K562 (cell line): Measurements from ENCODE around the gene LDLRAD3. TPM values are rescaled to one million over a fixed set of nuclear protein-coding genes. Genes with fewer than 3 reads are reported as not detected.
A peak's percentile ranks its signal among the peaks of the same experiment; 100 is the strongest.

ENCODE experiments used
- ATAC-seq: fragments of 200-7000 bp; cut with Tn5 transposase; 3 replicates; pipeline ENCODE4 v1.9.1; 2020; ENCODE audit warnings: moderate library complexity
- BruUV-seq: library from RNA; stranded (reverse); fragments of 400-500 nt; replicated peaks from 2 replicates; lab custom pipeline; 2021; lab: Mats Ljungman, UMichigan
- CTCF ChIA-PET: fragments of 300-600 bp; formaldehyde crosslinking; extraction: SDS; loops from one replicate; lab custom pipeline; 2021; ENCODE audit warnings: low intra/inter-chr PET ratio; lab: Yijun Ruan, JAX
- POLR2A ChIA-PET: fragments of 300-600, 350-650 bp; sonication (Branson Sonifier 250); formaldehyde crosslinking; extraction: SDS; loops from one replicate; lab custom pipeline; 2021; ENCODE audit warnings: antibody characterized with exemption, inconsistent platforms; lab: Yijun Ruan, JAX
- DNase-seq, 4 experiments: peaks; one replicate each; pipeline versions ENCODE4 v3.0.0 to v3.0.0-alpha.2; 2011 to 2018; ENCODE audit warnings: low spot score in 3 of 4, mixed read lengths in 3 of 4; ENCODE audit errors: extremely low read depth in 1 of 4
- FAIRE-seq: peaks from 2 replicates; lab custom pipeline; 2011; peaks lifted over from hg19 to GRCh38; lab: Jason Lieb, UNC
- H2AFZ ChIP-seq: 2 replicates; pipeline ENCODE4 v1.6.0; 2011; ENCODE audit warnings: low read depth, low read length, control low read depth, inconsistent platforms
- H3K27ac ChIP-seq: fragments of 200-600 bp; 3 replicates; pipeline ENCODE4 v1.8.0; 2011; ENCODE audit warnings: low read depth, mild to moderate bottlenecking, control low read depth, inconsistent platforms, low read length, moderate library complexity, mixed read lengths; ENCODE audit errors: extremely low read depth
- H3K27me3 ChIP-seq, 2 experiments: fragments of 300-600 bp in 1 of 2; 2 replicates in 1 of 2; 3 replicates in 1 of 2; pipeline versions ENCODE4 v1.6.0 to v1.8.0; 2011; ENCODE audit warnings: inconsistent platforms in 2 of 2, low read length in 2 of 2, mild to moderate bottlenecking in 1 of 2, mixed read lengths in 1 of 2, moderate library complexity in 1 of 2; ENCODE audit not compliant: control insufficient read depth in 2 of 2, insufficient read depth in 2 of 2
- H3K36me3 ChIP-seq: fragments of 300-600 bp; 3 replicates; pipeline ENCODE4 v1.8.0; 2011; ENCODE audit warnings: mild to moderate bottlenecking, low read length, inconsistent platforms; ENCODE audit not compliant: control insufficient read depth, insufficient read depth
- H3K4me1 ChIP-seq, 2 experiments: fragments of 200-600 bp in 1 of 2; replicated peaks in 1 of 2; 2 replicates in 1 of 2; 3 replicates in 1 of 2; pipeline versions ENCODE4 v1.5.1 to v1.8.0; 2011; ENCODE audit warnings: inconsistent platforms in 2 of 2, low read length in 2 of 2, mild to moderate bottlenecking in 1 of 2, mixed read lengths in 1 of 2, moderate library complexity in 1 of 2; ENCODE audit not compliant: control insufficient read depth in 2 of 2, insufficient read depth in 2 of 2
- H3K4me2 ChIP-seq: 2 replicates; pipeline ENCODE4 v1.6.1; 2011; ENCODE audit warnings: low read length, control low read depth, inconsistent platforms, mixed read lengths; ENCODE audit not compliant: insufficient read depth
- H3K4me3 ChIP-seq: fragments of 200-600 bp; sonication (generic), shearing (Covaris generic); 2 replicates; pipeline ENCODE4 v1.5.1; 2016; ENCODE audit warnings: control low read depth, inconsistent platforms
- H3K79me2 ChIP-seq: fragments of 200-600 bp; 3 replicates; pipeline ENCODE4 v1.8.0; 2011; ENCODE audit warnings: low read length, inconsistent platforms; ENCODE audit not compliant: control insufficient read depth, insufficient read depth
- H3K9ac ChIP-seq, 2 experiments: 2 replicates each; pipeline versions ENCODE4 v1.6.0 to v1.6.1; 2011; ENCODE audit warnings: low read depth in 2 of 2, low read length in 2 of 2, control low read depth in 1 of 2, inconsistent platforms in 1 of 2, mild to moderate bottlenecking in 1 of 2, mixed read lengths in 1 of 2; ENCODE audit not compliant: insufficient read depth in 1 of 2
- H3K9me1 ChIP-seq: one replicate; pipeline ENCODE4 v1.6.0; 2011; ENCODE audit warnings: inconsistent platforms, mild to moderate bottlenecking, low read length, moderate library complexity; ENCODE audit not compliant: control insufficient read depth, insufficient read depth
- H3K9me3 ChIP-seq: replicated peaks from 2 replicates; pipeline ENCODE4 v1.5.1; 2011; ENCODE audit warnings: low read depth, low read length, inconsistent platforms; ENCODE audit not compliant: control insufficient read depth, insufficient read depth
- H4K20me1 ChIP-seq: replicated peaks from 2 replicates; pipeline ENCODE4 v1.6.1; 2011; ENCODE audit warnings: low read length, inconsistent platforms, mixed read lengths; ENCODE audit not compliant: control insufficient read depth, insufficient read depth
- CBFA2T2 ChIP-seq: fragments of 450-650 bp; conservative IDR thresholded peaks from 2 replicates; pipeline ENCODE4 v1.6.1; 2017; ENCODE audit warnings: mild to moderate bottlenecking
- CTBP1 ChIP-seq: fragments of 450-650 bp; IDR thresholded peaks from 2 replicates; pipeline ENCODE4 v1.6.1; 2016; ENCODE audit warnings: borderline replicate concordance
- HDAC1 ChIP-seq, 2 experiments: fragments of 450-650 bp; IDR thresholded peaks; 2 replicates each; pipeline ENCODE4 v1.6.1; 2016 to 2017; ENCODE audit warnings: inconsistent platforms in 1 of 2, mild to moderate bottlenecking in 1 of 2, moderate library complexity in 1 of 2
- HMGN3 ChIP-seq: IDR thresholded peaks from 2 replicates; pipeline ENCODE4 v1.6.1; 2011; ENCODE audit warnings: borderline replicate concordance, low read depth, mild to moderate bottlenecking, mixed read lengths, low read length; ENCODE audit not compliant: insufficient read length; ENCODE audit errors: extremely low read depth
- MTA2 ChIP-seq: fragments of 450-650 bp; IDR thresholded peaks from 2 replicates; pipeline ENCODE4 v1.6.1; 2016; ENCODE audit warnings: low read depth
- PURB ChIP-seq: sonication (generic); formaldehyde crosslinking; IDR thresholded peaks from 2 replicates; pipeline ENCODE4 v1.9.0; 2021; ENCODE audit warnings: low read depth, mild to moderate bottlenecking, missing genetic modification reagents
- SMARCA4 ChIP-seq: fragments of 450-650 bp; IDR thresholded peaks from 2 replicates; pipeline ENCODE4 v1.6.1; 2016
- STAT5A ChIP-seq: IDR thresholded peaks from 2 replicates; pipeline ENCODE4 v1.6.1; 2012; ENCODE audit warnings: low read length, inconsistent platforms, borderline replicate concordance
- TRIM24 ChIP-seq, 2 experiments: fragments of 450-650 bp; IDR thresholded peaks; 2 replicates each; pipeline ENCODE4 v1.6.1; 2016
- ZKSCAN8 ChIP-seq: fragments of 200-800 bp; sonication (Bioruptor generic); IDR thresholded peaks from 2 replicates; pipeline ENCODE4 v1.6.1; 2016; ENCODE audit warnings: missing genetic modification characterization, missing compliant biosample characterization
- ZNF133 ChIP-seq: fragments of 250-450 bp; sonication (Bioruptor Pico); IDR thresholded peaks from 2 replicates; pipeline ENCODE4 v1.4.0; 2020; ENCODE audit warnings: mild to moderate bottlenecking
- ZNF146 ChIP-seq: IDR thresholded peaks from one replicate; pipeline ENCODE4 v1.6.1; 2018; ENCODE audit warnings: missing compliant biosample characterization; ENCODE audit not compliant: unreplicated experiment
- ZNF75A ChIP-seq: fragments of 450-650 bp; formaldehyde crosslinking; IDR thresholded peaks from 2 replicates; pipeline ENCODE4 v1.4.0; 2020; ENCODE audit warnings: mild to moderate bottlenecking
- ZNF780A ChIP-seq: fragments of 250-450 bp; sonication (Bioruptor Pico); IDR thresholded peaks from 2 replicates; pipeline ENCODE4 v1.5.0; 2021; ENCODE audit warnings: mild to moderate bottlenecking
- WGBS: fragments of 100-300 bp; shearing (Covaris generic); methylation state at CpG from one replicate; pipeline ENCODE4 v1.1.6; 2016; ENCODE audit warnings: low coverage, mixed read lengths; ENCODE audit not compliant: insufficient coverage; ENCODE audit errors: missing lambda C conversion rate; 5-methylcytosine and 5-hydroxymethylcytosine counted together
- in situ Hi-C: fragments of 300-500 bp; cut with MboI; formaldehyde crosslinking; loops from 4 replicates; pipeline ENCODE4 v1.15.0; 2018; ENCODE audit warnings: inconsistent platforms, mixed read lengths
- intact Hi-C: fragments of 100-400 bp; cut with micrococcal nuclease; formaldehyde crosslinking; loops from 2 replicates; pipeline ENCODE4 v1.14.2; 2022
- polyA plus RNA-seq, 8 experiments: library from polyadenylated mRNA; depleted of rRNA in 4 of 8; stranded (reverse) in 5 of 8; unstranded in 3 of 8; fragments of >200 nt; fragmentation: Nextera tagmentation in 2 of 8; fragmentation: Illumina TruSeq in 1 of 8; extraction: Ambion mirVana in 2 of 8; extraction: Trizol in 1 of 8; gene quantifications; 2 replicates each; pipeline versions ENCODE4 v1.2.1 to v1.2.3, GENCODE V29; 2011 to 2014; ENCODE audit warnings: inconsistent platforms in 1 of 8, missing spikeins in 1 of 8
- total RNA-seq, 7 experiments: library from RNA; depleted of rRNA in 6 of 7; stranded (reverse); fragments of >200 nt in 6 of 7; fragmentation: Illumina TruSeq in 2 of 7; extraction: Trizol in 2 of 7; gene quantifications; 2 replicates each; pipeline versions ENCODE4 v1.2.1 to v1.2.3, GENCODE V29; 2011 to 2021; ENCODE audit warnings: low replicate concordance in 1 of 7
- TF ChIP-seq, protein P1 (sequence below): sonication (generic); formaldehyde crosslinking; IDR thresholded peaks from 2 replicates; pipeline ENCODE4 v1.8.0; 2023; ENCODE audit warnings: mild to moderate bottlenecking, missing genetic modification reagents
- TF ChIP-seq, protein P2 (sequence below), 2 experiments: fragments of 450-650 bp; conservative IDR thresholded peaks; 2 replicates each; pipeline ENCODE4 v1.6.1; 2017; ENCODE audit warnings: mild to moderate bottlenecking in 2 of 2, moderate library complexity in 2 of 2

LDLRAD3 gene
- total and polyA plus RNA-seq, 9 of the 15 experiments (the other 6 are each of a cell fraction or from before 2014, with no cell fraction given): 0.73 to 7.2 (median 3.5) TPM

DNA sequence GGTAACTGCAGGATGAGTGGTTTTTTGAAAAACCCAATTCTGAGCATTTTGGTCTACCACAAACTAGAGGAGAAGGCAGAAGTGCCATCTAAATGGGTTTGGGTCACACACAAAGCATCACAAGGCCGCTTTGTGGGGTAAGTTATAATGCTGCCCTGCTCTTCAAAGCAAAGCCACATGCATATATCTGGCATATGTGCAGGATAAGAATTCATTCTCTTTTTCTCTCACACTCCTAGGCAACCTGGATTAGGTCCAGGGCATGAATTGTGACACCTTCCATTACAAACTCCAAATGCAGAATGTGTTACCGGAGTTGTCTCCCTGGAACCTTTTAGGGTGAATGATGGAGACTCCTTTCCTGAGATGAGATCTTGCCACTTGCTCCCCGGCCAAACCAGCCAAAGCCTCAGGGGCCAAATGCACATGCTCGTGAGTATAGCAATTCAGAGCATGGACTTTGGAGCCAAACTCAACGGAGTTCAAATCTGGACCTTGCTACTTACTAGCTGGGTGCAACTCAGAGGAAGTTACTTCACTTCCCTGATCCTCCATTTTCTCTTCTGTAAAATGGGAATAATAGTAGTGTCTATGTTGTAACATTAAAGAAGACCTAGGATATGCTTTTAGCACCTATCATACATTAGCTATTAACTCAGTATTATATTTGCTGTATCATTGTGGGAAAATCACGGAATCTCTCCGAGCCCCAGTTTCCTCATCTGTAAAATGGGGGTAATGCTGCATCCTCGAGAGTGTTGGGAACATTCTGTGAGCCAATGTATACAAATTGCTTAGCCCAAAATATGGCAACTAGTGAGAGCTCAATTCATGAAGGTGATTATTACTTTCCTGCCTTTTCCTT lies 248.8 kb downstream of the LDLRAD3 start (continued):
- no peak for TF ChIP-seq ZNF75A (CRISPR knock-in tag)
- TF ChIP-seq, protein P1, sequence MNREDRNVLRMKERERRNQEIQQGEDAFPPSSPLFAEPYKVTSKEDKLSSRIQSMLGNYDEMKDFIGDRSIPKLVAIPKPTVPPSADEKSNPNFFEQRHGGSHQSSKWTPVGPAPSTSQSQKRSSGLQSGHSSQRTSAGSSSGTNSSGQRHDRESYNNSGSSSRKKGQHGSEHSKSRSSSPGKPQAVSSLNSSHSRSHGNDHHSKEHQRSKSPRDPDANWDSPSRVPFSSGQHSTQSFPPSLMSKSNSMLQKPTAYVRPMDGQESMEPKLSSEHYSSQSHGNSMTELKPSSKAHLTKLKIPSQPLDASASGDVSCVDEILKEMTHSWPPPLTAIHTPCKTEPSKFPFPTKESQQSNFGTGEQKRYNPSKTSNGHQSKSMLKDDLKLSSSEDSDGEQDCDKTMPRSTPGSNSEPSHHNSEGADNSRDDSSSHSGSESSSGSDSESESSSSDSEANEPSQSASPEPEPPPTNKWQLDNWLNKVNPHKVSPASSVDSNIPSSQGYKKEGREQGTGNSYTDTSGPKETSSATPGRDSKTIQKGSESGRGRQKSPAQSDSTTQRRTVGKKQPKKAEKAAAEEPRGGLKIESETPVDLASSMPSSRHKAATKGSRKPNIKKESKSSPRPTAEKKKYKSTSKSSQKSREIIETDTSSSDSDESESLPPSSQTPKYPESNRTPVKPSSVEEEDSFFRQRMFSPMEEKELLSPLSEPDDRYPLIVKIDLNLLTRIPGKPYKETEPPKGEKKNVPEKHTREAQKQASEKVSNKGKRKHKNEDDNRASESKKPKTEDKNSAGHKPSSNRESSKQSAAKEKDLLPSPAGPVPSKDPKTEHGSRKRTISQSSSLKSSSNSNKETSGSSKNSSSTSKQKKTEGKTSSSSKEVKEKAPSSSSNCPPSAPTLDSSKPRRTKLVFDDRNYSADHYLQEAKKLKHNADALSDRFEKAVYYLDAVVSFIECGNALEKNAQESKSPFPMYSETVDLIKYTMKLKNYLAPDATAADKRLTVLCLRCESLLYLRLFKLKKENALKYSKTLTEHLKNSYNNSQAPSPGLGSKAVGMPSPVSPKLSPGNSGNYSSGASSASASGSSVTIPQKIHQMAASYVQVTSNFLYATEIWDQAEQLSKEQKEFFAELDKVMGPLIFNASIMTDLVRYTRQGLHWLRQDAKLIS (CRISPR knock-in tag): no peak
- TF ChIP-seq, all 486 proteins: peak for 7

DNA sequence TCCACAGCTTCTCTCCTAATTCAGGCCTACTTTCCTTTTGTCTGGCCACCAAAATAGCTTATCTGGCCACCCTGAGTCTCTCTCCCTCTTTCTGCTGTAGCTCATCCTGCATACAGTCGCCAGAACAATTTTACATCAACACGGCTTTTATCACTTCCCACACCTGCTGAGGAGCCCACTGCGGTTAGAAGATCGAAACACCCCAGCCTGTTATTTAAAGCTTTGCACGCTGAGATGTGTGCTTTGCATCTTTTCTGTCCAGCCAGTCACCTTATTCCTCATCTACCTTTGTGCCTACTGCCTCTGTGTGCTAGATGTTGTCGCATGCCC lies 249.4 kb downstream of the LDLRAD3 start:
- DNase-seq: peak; percentile 26 to 74 (median 50)
- intact Hi-C loops (no loop called here), in situ Hi-C loops (no loop called here)
- Histone ChIP-seq H3K4me2 (no peak overlapping the region), H3K27ac (no peak overlapping the region), H2AFZ (no peak overlapping the region), H3K9me1 (no peaks in the 10 kb centered on the region), H3K4me3 (no peak overlapping the region), H3K79me2 (no peaks in the 10 kb centered on the region), H3K9ac (no peak overlapping the region), H3K36me3 (no peaks in the 10 kb centered on the region), H3K4me1 (no peaks in the 10 kb centered on the region; a peak in 2 of 5 replicates), H3K27me3 (no peaks in the 10 kb centered on the region; a peak in 1 of 5 replicates), H4K20me1 (no peaks in the 10 kb centered on the region; the same call in 1 of the 2 replicates), H3K9me3 (no peaks in the 10 kb centered on the region)
- ChIA-PET POLR2A (interaction anchor here (0.6 to 1.2 kb wide), 4 partner anchors 8 to 39 kb away, joined by 3 to 5 read pairs (median 3); no protein-coding TSS in a partner anchor), CTCF (no interaction called here)
- WGBS: 3% methylated on average over 6 of the region's 6 CpGs
- BruUV-seq: no TSS peak
- peak; percentile 76 for ATAC-seq
- peak; percentile 81 for FAIRE-seq
- TF ChIP-seq CTBP1 (peak; percentile 72; the same call in 1 of the 2 replicates), ZNF780A (CRISPR knock-in tag) (no peak), PURB (CRISPR knock-in tag) (no peak), TRIM24 (IDR thresholded peaks at IDR 0.05) (peak; percentile 16 to 33; a peak in 1 of 4 replicates), HDAC1 (IDR thresholded peaks at IDR 0.05) (0 out of 4 replicates have a peak, but pooled peaks of 1 of the 2 experiments have one; percentile 19), MTA2 (peak; percentile 77), ZNF146 (CRISPR knock-in tag) (no peak), STAT5A (peak; percentile 63; the same call in 1 of the 2 replicates), ZNF133 (CRISPR knock-in tag) (no peak), HMGN3 (no peak), CBFA2T2 (peak; percentile 77), ZKSCAN8 (CRISPR knock-in tag) (peak; percentile 84; the same call in 1 of the 2 replicates), SMARCA4 (peak; percentile 67; the same call in 1 of the 2 replicates)
- TF ChIP-seq, protein P2, sequence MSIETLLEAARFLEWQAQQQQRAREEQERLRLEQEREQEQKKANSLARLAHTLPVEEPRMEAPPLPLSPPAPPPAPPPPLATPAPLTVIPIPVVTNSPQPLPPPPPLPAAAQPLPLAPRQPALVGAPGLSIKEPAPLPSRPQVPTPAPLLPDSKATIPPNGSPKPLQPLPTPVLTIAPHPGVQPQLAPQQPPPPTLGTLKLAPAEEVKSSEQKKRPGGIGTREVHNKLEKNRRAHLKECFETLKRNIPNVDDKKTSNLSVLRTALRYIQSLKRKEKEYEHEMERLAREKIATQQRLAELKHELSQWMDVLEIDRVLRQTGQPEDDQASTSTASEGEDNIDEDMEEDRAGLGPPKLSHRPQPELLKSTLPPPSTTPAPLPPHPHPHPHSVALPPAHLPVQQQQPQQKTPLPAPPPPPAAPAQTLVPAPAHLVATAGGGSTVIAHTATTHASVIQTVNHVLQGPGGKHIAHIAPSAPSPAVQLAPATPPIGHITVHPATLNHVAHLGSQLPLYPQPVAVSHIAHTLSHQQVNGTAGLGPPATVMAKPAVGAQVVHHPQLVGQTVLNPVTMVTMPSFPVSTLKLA (conservative IDR thresholded peaks at IDR 0.05): 0 out of 4 replicates have a peak, but pooled peaks of 1 of the 2 experiments have one; percentile 14
